ENCODE results near the gene MYL11.

- TF ChIP-seq, protein P1, sequence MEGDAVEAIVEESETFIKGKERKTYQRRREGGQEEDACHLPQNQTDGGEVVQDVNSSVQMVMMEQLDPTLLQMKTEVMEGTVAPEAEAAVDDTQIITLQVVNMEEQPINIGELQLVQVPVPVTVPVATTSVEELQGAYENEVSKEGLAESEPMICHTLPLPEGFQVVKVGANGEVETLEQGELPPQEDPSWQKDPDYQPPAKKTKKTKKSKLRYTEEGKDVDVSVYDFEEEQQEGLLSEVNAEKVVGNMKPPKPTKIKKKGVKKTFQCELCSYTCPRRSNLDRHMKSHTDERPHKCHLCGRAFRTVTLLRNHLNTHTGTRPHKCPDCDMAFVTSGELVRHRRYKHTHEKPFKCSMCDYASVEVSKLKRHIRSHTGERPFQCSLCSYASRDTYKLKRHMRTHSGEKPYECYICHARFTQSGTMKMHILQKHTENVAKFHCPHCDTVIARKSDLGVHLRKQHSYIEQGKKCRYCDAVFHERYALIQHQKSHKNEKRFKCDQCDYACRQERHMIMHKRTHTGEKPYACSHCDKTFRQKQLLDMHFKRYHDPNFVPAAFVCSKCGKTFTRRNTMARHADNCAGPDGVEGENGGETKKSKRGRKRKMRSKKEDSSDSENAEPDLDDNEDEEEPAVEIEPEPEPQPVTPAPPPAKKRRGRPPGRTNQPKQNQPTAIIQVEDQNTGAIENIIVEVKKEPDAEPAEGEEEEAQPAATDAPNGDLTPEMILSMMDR (IDR thresholded peaks at IDR 0.05; ENCODE audit: borderline replicate concordance, extremely low read depth, low read length, poor library complexity, severe bottlenecking): no peak
- TF ChIP-seq EZH2 (IDR thresholded peaks at IDR 0.05; ENCODE audit: borderline replicate concordance, low read depth, low read length, severe bottlenecking): no peak
Measured at GRCh38 chr16:30356401-30357084, 18.1 kb upstream of the MYL11 start.
